HL-60 (cell line): Measurements from ENCODE around the gene TPCN1.

Experiments used
- DNase-seq, 2 experiments: peaks; one replicate each; pipeline ENCODE4 v3.0.0-alpha.2; 2010 to 2020; ENCODE audit warnings: low read depth in 1 of 2, low spot score in 1 of 2
- H3K27ac ChIP-seq: fragments of 250-450 bp; sonication (Bioruptor Pico); replicated peaks from 2 replicates; pipeline ENCODE4 v1.5.1; 2020; ENCODE audit warnings: mild to moderate bottlenecking, moderate library complexity
- H3K27me3 ChIP-seq: fragments of 250-450 bp; sonication (Bioruptor Pico); 2 replicates; pipeline ENCODE4 v1.5.1; 2021; ENCODE audit warnings: mild to moderate bottlenecking, moderate library complexity; ENCODE audit not compliant: insufficient read depth, poor library complexity, severe bottlenecking
- H3K4me3 ChIP-seq: replicated peaks from 2 replicates; pipeline ENCODE4 v1.5.1; 2011; ENCODE audit warnings: mild to moderate bottlenecking, control low read depth, low read length; ENCODE audit not compliant: insufficient read depth
- CTCF ChIP-seq: IDR thresholded peaks from one replicate; pipeline ENCODE4 v1.5.1; 2011; ENCODE audit warnings: low read length, control low read depth, inconsistent platforms; ENCODE audit not compliant: insufficient read depth
- GABPA ChIP-seq: IDR thresholded peaks from 2 replicates; pipeline ENCODE4 v1.6.1; 2012; ENCODE audit warnings: low read depth
- POLR2AphosphoS5 ChIP-seq: IDR thresholded peaks from 2 replicates; pipeline ENCODE4 v1.6.1; 2012; ENCODE audit warnings: low read depth
- REST ChIP-seq: IDR thresholded peaks from 2 replicates; pipeline ENCODE4 v1.6.1; 2012; ENCODE audit warnings: low read depth; ENCODE audit not compliant: insufficient replicate concordance
- SPI1 ChIP-seq: IDR thresholded peaks from 2 replicates; pipeline ENCODE4 v1.6.1; 2012; ENCODE audit warnings: low read depth, mild to moderate bottlenecking, borderline replicate concordance

The TPCN1 gene

GRCh38 chr12:113298472-113298817 lies 77.2 kb downstream of the TPCN1 start:
- no peak for DNase-seq
- no peak overlapping the region for H3K27ac ChIP-seq

GRCh38 chr12:113298861-113299545 lies 77.7 kb downstream of the TPCN1 start:
- Histone ChIP-seq H3K27me3 (no peaks in the 10 kb centered on the region), H3K27ac (no peak overlapping the region), H3K4me3 (no peak overlapping the region)
- no peak for TF ChIP-seq POLR2AphosphoS5
- TF ChIP-seq GABPA, result no peak
- TF ChIP-seq REST, result no peak
- no peak for TF ChIP-seq CTCF
- no peak for TF ChIP-seq SPI1
- no peak for DNase-seq

More at GRCh38 chr12:113298472-113298817, 77.2 kb downstream of the TPCN1 start:
- H3K27me3 ChIP-seq, result no peaks in the 10 kb centered on the region
- H3K4me3 ChIP-seq, result no peak overlapping the region
- TF ChIP-seq CTCF (no peak), POLR2AphosphoS5 (no peak; the same call in 1 of the 2 replicates), REST (no peak), SPI1 (no peak), GABPA (no peak)

- Histone ChIP-seq H3K27ac (no peak overlapping the region), H3K27me3 (no peaks in the 10 kb centered on the region), H3K4me3 (no peak overlapping the region)
- TF ChIP-seq REST (no peak), POLR2AphosphoS5 (no peak), SPI1 (no peak), GABPA (no peak), CTCF (no peak)
- no peak for DNase-seq
Observed at GRCh38 chr12:113299619-113300237, 78.5 kb downstream of the TPCN1 start.
